ENCODE measurements around the gene MOB2. TPM values are rescaled to one million over a fixed set of nuclear protein-coding genes. Genes with fewer than 3 reads are reported as not detected.
"Not testable (repeated sequence)": the region's sequence is repeated elsewhere in the genome, so short reads cannot be mapped to it uniquely, and the experiment has no call there.

The MOB2 gene
- total RNA-seq, 4 donors from 2014 or later = 84.8 to 126 (median 93.8) TPM

GRCh38 chr11:1438967-1439330 is 47.6 kb downstream of the MOB2 start:
- intact Hi-C loops (cut with DNase I; ENCODE audit: low total_unique reads) = no loop called here
- TF ChIP-seq CTCF (IDR thresholded peaks at IDR 0.05) (no peak), POLR2A (IDR thresholded peaks at IDR 0.05) (no peak)
- no peak for DNase-seq (ENCODE audit: low spot score in 2 of 2)
- H3K4me3 ChIP-seq (ENCODE audit: low read depth, poor library complexity, severe bottlenecking) = no peak overlapping the region
- 67 to 71% methylated on average over 11 of the region's 11 CpGs for WGBS, 2 donors

- 51 to 57% methylated on average over 18 to 19 of the region's 19 CpGs for WGBS, 2 donors
- TF ChIP-seq CTCF (IDR thresholded peaks at IDR 0.05) = no peak
- no peak for TF ChIP-seq POLR2A (IDR thresholded peaks at IDR 0.05)
- DNase-seq (ENCODE audit: low spot score in 2 of 2) = no peak
- H3K4me3 ChIP-seq (ENCODE audit: low read depth, poor library complexity, severe bottlenecking) = no peak overlapping the region
- intact Hi-C loops (cut with DNase I; ENCODE audit: low total_unique reads) = no loop called here
Observed at GRCh38 chr11:1438261-1438966, 48.2 kb downstream of the MOB2 start.

GRCh38 chr11:1437500-1437899 is 49.1 kb downstream of the MOB2 start:
- DNase-seq (ENCODE audit: low spot score in 2 of 2) = no peak
- TF ChIP-seq POLR2A (IDR thresholded peaks at IDR 0.05) = no peak
- TF ChIP-seq CTCF (IDR thresholded peaks at IDR 0.05) = no peak
- 30% methylated on average over 5 of the region's 6 CpGs; no CpG with 5 or more reads in 1 of the 2 donors for WGBS, 2 donors
- no peak overlapping the region for H3K4me3 ChIP-seq (ENCODE audit: low read depth, poor library complexity, severe bottlenecking)
- intact Hi-C loops (cut with DNase I; ENCODE audit: low total_unique reads) = no loop called here

- WGBS, 2 donors = 5 to 19% methylated on average over 7 to 11 of the region's 13 CpGs
- no peak overlapping the region for H3K4me3 ChIP-seq (ENCODE audit: low read depth, poor library complexity, severe bottlenecking)
- no peak for DNase-seq (ENCODE audit: low spot score in 2 of 2)
- TF ChIP-seq CTCF (IDR thresholded peaks at IDR 0.05) (no peak), POLR2A (IDR thresholded peaks at IDR 0.05) (no peak)
- intact Hi-C loops (cut with DNase I; ENCODE audit: low total_unique reads) = no loop called here
Observed at GRCh38 chr11:1436468-1437039, 50.0 kb downstream of the MOB2 start.

GRCh38 chr11:1435820-1436467 is 50.6 kb downstream of the MOB2 start:
- DNase-seq (ENCODE audit: low spot score in 2 of 2) = no peak
- H3K4me3 ChIP-seq (ENCODE audit: low read depth, poor library complexity, severe bottlenecking) = no peak overlapping the region
- intact Hi-C loops (cut with DNase I; ENCODE audit: low total_unique reads) = no loop called here
- 10 to 20% methylated on average over 13 to 16 of the region's 29 CpGs for WGBS, 2 donors
- TF ChIP-seq POLR2A (IDR thresholded peaks at IDR 0.05) = no peak
- TF ChIP-seq CTCF (IDR thresholded peaks at IDR 0.05) = no peak

GRCh38 chr11:1435479-1435819 is 51.1 kb downstream of the MOB2 start:
- H3K4me3 ChIP-seq (ENCODE audit: low read depth, poor library complexity, severe bottlenecking); intact Hi-C loops (cut with DNase I; ENCODE audit: low total_unique reads); DNase-seq (ENCODE audit: low spot score in 2 of 2): not testable (repeated sequence)
- 74 to 78% methylated on average over 14 of the region's 20 CpGs for WGBS, 2 donors
